Prostate gland (tissue), 2 donors: Measurements from ENCODE around the gene USP37.

Source experiments
- POLR2A ChIP-seq: fragments of 450-650 bp; IDR thresholded peaks from one replicate; pipeline ENCODE4 v1.6.1; 2016; ENCODE audit warnings: antibody characterized with exemption, mild to moderate bottlenecking
- POLR2AphosphoS5 ChIP-seq: sonication (generic); formaldehyde crosslinking; IDR thresholded peaks from one replicate; pipeline ENCODE4 v1.6.1; 2017; ENCODE audit warnings: antibody characterized with exemption
- TF ChIP-seq, protein P1 (sequence below), 4 experiments: fragments of 200-600 bp in 2 of 4; fragments of 450-650 bp in 2 of 4; sonication (generic) in 2 of 4; IDR thresholded peaks; 1 replicate in 3 of 4; 2 replicates in 1 of 4; pipeline ENCODE4 v1.5.1; 2016 to 2019; ENCODE audit warnings: antibody characterized with exemption in 4 of 4, mild to moderate bottlenecking in 2 of 4, moderate library complexity in 2 of 4

DNA sequence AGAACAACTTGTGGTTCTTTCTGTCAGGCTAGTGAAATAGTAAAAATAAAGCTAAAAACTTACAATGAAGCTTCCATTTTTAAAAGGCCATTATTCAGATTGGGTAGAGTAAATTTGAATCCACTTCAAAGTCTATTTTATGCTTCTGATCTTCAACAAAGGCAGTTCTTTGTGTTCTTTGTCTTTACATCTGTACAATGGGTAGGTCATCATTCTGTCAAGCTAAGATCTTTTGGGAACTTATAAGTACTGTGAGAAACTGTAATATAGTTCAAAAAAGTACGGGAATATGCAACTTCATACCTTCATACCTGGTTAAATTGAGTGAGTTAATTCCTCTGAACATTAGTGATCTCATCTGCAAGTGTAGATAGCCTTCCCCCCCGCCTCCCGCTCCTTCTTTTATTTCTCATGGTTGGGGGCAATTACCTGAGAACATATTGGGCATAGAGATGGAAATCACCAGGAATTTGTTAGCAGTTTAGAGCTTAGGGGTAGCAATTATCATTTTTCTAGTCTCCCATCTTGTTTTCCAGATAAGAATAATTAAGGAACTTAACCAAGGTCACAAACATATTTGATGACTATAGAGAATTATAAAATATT is 10.2 kb upstream of the USP37 start:
- TF ChIP-seq, protein P1, sequence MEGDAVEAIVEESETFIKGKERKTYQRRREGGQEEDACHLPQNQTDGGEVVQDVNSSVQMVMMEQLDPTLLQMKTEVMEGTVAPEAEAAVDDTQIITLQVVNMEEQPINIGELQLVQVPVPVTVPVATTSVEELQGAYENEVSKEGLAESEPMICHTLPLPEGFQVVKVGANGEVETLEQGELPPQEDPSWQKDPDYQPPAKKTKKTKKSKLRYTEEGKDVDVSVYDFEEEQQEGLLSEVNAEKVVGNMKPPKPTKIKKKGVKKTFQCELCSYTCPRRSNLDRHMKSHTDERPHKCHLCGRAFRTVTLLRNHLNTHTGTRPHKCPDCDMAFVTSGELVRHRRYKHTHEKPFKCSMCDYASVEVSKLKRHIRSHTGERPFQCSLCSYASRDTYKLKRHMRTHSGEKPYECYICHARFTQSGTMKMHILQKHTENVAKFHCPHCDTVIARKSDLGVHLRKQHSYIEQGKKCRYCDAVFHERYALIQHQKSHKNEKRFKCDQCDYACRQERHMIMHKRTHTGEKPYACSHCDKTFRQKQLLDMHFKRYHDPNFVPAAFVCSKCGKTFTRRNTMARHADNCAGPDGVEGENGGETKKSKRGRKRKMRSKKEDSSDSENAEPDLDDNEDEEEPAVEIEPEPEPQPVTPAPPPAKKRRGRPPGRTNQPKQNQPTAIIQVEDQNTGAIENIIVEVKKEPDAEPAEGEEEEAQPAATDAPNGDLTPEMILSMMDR (IDR thresholded peaks at IDR 0.05) = no peak
- no peak for TF ChIP-seq POLR2AphosphoS5
- no peak for TF ChIP-seq POLR2A
